Right renal pelvis (tissue), 4 donors: ENCODE data around the gene NUDCD3. TPM values are rescaled to one million over a fixed set of nuclear protein-coding genes. Genes with fewer than 3 reads are reported as not detected.

ENCODE experiments used
- DNase-seq, 4 donors: peaks; one replicate each; pipeline ENCODE4 v3.0.0-alpha.2; 2013; ENCODE audit warnings: low read depth in 4 of 4, low spot score in 3 of 4, missing footprints in 1 of 4
- polyA plus RNA-seq, 4 donors: library from polyadenylated mRNA; unstranded; fragments of 120-200 nt; gene quantifications; one replicate each; pipeline ENCODE4 v1.2.1, GENCODE V29; 2013; ENCODE audit not compliant: insufficient read length in 4 of 4

NUDCD3 gene
- polyA plus RNA-seq, 4 donors, result 82.1 to 87.9 (median 84.6) TPM

- no peak for DNase-seq
Measured at GRCh38 chr7:44386139-44386913, 104.1 kb downstream of the NUDCD3 start.

- no peak for DNase-seq
Measured at GRCh38 chr7:44385434-44386138, 104.9 kb downstream of the NUDCD3 start.

- DNase-seq, result no peak
Measured at GRCh38 chr7:44384586-44385433, 105.6 kb downstream of the NUDCD3 start.

DNA sequence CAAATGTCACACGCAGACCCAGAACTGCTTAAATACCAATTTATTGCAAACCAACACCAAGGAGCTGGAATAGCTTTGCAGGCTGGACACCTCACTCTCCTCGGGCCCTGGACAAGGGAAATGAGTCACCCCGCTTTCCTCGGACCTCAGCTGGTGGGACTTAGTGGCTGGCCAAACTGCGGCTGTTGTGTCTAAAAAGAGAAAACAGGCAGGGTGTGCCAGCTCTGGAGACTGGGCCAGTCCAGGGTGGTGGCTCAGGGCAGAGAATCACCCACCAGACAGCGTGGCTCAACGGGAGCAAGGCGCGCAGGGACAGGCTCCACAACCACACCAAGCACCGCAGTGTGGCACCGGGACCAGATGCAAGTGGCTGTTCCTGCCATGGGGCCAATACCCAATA, 106.9 kb downstream of the NUDCD3 start:
- DNase-seq, result no peak

GRCh38 chr7:44382459-44383265, 107.8 kb downstream of the NUDCD3 start:
- DNase-seq, result no peak

DNA sequence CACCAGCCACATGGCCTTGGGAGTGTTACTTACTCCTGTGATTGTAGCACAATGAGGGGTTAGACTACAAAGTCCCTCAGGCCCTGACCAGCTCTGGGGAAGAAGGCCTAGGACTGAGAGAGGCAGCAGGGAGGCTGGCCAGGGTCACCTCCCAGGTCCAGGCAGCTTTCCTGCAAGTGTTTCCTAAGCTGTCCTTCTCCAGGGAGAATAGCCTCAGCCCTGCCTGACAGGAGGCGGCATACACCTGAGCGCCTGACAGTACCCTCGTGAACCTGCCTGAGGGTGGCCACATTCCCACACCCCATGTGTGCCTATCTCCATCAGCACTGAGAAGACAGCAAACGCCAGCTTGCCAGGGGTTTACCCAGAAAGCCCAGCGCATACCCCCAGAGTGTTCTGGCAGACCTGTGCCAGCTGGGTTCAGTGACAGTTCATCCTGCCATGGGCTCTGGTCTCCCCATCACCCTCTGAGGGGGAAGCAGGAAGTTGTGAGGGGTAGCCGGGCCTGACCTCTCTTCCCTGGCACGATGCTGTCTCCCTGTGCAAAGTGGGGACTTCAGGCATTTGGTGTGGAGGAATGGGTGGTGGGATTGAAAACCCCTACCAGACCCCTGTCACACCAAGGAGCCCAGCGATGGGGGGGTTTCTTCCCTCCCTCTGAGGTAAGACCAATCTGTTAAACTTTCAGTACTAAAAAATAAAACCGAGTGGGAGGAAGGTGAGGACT, 108.8 kb downstream of the NUDCD3 start:
- DNase-seq, result no peak

- no peak for DNase-seq
Measured at GRCh38 chr7:44380831-44381493, 109.5 kb downstream of the NUDCD3 start.

DNA sequence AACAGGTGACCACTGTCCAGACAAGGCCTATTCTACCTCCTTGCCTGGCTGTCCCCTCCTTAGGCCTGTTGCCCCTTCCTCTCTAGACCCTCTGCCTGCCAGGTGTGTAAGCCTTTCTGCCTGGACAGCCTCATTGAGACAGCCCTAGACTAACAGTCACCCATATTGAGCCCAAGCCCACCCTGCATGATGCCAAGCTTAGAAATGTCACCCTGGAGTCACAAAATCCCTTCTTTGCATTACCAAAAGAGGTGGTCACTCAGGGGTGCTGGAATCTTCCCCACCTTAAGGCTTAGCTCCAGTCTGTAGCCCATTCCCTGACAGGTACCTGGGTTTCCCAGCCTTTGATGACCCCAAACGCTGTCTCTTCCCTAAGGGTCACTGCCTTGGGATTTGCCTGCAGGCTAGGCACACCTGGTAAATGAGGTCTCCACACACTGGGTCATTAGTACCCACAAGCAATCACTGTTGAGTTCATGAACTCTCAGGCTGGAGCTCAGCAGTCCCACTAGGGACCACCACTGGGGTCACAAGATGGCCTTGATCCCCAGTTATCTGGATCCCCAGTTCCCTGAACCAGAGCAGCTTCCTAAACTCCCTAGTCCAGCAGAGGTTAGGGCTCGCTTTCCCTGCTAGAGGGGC, 110.1 kb downstream of the NUDCD3 start:
- no peak for DNase-seq

DNA sequence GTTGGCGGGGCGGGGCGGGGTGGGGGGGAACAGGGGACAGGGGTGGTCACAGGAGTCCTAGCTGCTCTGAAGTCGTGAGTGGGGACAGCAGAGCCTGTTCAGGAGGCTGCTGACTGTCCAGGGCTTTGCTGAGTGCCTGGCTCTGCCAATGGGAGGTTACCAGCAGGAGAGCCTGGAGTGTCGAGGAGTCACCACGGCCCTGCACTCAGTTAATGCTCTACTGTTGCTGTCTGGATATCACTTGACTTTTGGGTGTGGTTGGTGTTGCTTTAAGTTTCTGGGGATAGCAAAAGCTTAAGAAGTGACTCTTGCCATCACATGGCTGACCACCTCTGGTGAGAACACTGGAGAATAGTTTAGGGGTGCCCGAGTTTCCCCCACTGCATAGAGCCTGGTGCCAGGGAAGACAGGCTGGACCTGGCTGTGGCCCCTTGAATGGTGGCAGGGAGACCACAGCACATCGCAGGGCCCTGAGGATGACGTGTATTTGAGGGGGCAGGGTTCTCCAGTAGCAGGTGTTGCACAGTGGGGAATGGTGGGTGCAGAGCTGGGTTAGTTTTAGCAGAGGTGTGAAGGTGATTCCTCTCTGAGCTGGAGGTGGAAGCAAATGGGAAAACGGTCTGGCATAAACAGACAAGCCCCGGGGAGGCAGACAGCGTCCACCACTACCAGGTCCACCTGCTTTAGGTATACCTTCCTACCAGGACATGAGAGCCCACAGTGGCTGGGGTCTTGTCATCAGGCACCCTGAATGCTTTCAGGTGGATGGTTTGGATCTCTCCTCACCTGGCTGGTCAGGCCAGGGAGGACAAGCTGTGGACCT, 110.9 kb downstream of the NUDCD3 start:
- no peak for DNase-seq

DNA sequence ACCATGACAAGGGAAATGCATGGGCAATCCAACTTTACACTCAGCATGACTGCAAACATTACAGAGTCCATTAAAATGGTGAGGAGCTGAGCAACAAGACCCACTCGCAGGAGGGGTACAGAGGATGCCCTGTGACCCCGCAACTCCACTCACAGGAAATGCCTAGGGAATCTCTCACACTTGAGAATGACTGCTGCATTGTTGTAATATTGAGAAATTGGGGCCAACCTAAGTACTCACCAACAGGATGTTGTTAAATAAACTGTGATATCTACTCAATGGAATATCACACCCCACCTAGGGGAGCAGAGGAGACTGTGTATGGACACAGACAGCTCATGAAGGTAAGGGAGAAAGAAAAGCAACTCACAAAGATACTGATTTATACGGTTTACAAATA, 111.7 kb downstream of the NUDCD3 start:
- no peak for DNase-seq

DNA sequence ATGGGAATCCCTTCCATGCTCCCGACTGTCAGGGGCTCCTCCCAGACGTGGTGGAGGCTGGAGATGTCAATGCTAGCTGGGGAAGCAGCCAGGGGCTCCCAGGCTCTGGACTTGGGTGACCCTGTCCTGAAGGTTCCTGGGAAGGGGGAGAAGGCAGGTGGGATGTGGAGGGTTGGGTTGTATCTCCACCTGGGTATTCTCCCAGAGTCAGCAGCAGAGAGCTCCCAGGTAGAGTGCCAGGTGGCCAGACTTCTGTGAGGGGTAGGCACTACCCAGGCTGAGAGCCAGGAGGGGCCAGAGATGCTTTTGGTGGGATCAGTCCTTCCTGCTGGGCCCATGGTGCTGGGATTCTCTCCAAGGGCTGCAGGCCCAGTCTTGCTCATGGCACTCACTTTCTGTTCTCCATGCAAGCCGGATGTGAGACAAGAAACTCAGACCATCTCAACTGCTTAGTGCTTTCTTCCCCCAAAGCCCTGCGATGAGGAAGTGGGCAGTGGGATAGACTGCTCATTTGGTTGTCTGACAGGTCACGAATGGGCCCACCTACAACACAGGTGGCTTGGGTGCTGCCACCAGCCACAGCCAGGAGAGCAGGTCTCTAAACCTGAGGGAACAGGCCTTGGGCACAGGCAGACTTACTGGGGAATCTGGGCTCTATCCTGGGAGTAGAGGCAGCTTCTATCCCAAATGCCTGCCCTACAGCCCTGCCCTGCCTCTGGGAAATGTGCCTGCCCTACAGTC, 112.6 kb downstream of the NUDCD3 start:
- no peak for DNase-seq

DNA sequence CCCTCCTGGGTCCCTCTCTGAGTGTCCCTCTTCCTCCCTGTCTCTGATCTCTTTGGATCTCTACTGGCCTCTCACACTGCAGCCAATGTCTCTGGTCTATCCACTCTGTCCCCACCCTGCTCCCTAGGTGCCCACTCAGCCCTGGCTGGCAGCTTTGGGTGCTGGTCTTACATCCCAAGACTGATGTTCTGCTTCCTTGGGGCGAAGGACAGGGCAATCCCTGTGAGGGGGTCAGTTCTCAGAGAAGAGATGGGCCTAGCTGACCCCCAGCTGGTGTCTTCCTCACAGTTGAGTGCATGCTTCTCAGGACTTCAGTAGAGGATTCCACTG, 113.4 kb downstream of the NUDCD3 start:
- no peak for DNase-seq

DNA sequence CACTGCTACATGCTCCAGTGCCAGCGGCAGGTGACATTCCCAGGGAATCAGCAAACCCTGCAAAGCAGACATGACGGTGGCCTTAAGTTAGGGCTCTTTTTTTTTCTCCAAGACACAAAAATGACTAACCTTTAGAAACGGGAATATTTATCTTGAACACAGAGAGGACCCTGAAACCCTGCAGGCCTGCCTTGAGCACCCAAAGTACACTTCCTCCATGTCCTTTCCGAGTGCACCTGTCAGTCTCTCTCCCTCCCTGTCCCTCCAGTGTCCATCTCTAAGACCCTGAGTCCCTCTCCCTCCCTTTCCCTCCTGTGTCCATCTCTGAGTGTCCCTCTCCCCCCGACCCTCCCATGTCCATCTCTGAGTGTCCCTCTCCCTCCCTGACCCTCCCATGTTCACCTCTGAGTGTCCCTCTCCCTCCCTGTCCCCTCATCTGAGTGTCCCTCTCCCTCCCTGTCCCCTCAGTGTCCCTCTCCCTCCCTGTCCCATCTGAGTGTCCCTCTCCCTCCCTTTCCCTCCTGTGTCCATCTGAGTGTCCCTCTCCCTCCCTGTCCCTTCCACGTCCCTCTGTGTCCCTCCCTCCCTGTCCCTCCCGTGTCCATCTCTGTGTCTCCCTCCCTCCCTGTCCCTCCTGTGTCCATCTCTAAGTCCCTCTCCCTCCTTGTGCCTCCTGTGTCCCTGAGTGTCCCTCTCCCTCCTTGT, 113.9 kb downstream of the NUDCD3 start:
- DNase-seq, result no peak

DNA sequence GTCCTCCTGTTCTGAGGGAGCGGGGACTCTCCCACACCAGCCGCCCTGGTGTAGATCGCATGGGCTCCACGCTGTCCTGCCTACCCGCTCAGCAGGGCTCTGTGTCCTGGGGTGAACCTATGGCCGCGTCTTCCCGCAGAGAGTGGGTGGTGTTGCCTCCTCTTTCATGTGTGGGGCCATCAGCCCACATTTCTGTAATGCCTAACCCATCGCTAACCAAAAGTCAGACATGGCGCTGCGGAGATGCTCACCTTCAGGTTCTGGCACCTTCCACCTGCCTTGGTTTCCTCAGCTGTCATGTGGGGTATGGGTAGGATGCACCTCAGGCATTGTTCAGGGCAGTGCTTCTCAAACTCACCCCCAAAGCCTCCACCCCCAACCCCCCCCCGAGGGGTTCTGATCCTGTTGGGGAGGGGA, 114.5 kb downstream of the NUDCD3 start:
- DNase-seq, result no peak

GRCh38 chr7:44375236-44375699, 115.2 kb downstream of the NUDCD3 start:
- DNase-seq, result no peak

DNA sequence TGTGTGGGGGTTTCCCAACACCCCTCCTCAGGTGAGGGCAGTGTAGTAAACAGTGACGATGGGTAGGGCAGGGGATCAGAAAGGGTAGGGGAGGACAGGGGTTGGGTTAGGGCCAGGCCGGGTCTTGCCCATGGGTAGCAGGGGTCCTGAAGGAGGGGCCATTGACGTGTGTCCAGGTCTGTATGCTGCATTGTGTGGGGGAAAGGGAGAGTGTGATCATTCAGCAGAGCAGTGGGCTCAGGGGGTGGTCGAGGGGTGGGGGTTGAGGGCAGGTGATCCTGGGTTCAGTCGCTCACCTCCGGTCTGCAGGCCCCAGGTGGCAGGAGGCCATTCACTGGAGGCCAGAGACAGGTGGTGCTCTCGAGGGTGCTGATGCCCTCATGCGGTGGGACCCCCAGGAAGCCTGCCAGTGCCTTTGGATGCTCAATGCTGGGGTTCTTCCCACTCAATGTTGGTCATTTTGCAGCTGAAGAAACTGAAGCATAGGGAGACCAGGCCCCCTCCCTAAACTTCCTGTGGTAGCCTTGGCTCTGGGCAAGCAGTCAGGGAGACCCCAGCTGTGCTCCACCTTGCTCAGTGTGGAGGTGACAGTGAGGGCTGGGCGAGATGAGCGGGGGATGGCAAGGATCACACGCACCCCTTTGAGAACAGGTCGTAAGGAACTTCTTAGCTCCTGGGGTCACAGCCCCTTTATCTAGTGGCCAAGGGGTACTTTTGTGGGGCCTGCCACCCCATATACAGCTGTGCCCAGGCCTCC, 116.3 kb downstream of the NUDCD3 start:
- no peak for DNase-seq
